Activated T-helper 1 cell treated with anti-CD3 and anti-CD28 coated beads, Interleukin-12 subunit alpha, Interleukin-12 subunit beta, Interleukin-2, Interleukin-4 antibody, amounts not matched to agents 30 ng/mL and 10 ng/mL and 1 ng/mL, durations not matched to agents 14 hours and 24 hours and 36 hours (primary cell): Measurements from ENCODE around the gene PROP1. TPM values are rescaled to one million over a fixed set of nuclear protein-coding genes. Genes with fewer than 3 reads are reported as not detected.
"Not testable (repeated sequence)": the region's sequence is repeated elsewhere in the genome, so short reads cannot be mapped to it uniquely, and the experiment has no call there.

Experiments
- DNase-seq: peaks from one replicate; pipeline ENCODE4 v3.0.0; 2021; ENCODE audit warnings: low spot score
- H3K27ac Mint-ChIP-seq: one replicate; pipeline ENCODE4 v1.8.0; 2021; ENCODE audit warnings: mild to moderate bottlenecking, mixed read lengths
- H3K27me3 Mint-ChIP-seq: one replicate; pipeline ENCODE4 v1.8.0; 2022; ENCODE audit warnings: mild to moderate bottlenecking, moderate library complexity, mixed read lengths; ENCODE audit not compliant: insufficient read depth
- H3K36me3 Mint-ChIP-seq: one replicate; pipeline ENCODE4 v1.8.0; 2021; ENCODE audit warnings: low read depth, mixed read lengths
- H3K4me1 Mint-ChIP-seq: one replicate; pipeline ENCODE4 v1.8.0; 2021; ENCODE audit warnings: low read depth, mixed read lengths
- H3K4me3 Mint-ChIP-seq: one replicate; pipeline ENCODE4 v1.8.0; 2021; ENCODE audit warnings: mild to moderate bottlenecking, moderate library complexity, mixed read lengths
- H3K9me3 Mint-ChIP-seq: one replicate; pipeline ENCODE4 v1.8.0; 2021; ENCODE audit warnings: mixed read lengths
- intact Hi-C: fragments of 100-400 bp; cut with micrococcal nuclease; formaldehyde crosslinking; loops from one replicate; pipeline ENCODE4 v1.15.1; 2024
- total RNA-seq: library from RNA; stranded (reverse); gene quantifications from 2 replicates; pipeline ENCODE4 v1.2.3, GENCODE V29; 2022

Gene PROP1
- total RNA-seq, 1 donor from 2014 or later, result not detected

- Mint-ChIP-seq H3K4me3 (no peak overlapping the region), H3K9me3 (no peaks in the 10 kb centered on the region), H3K27me3 (peaks cover 16% of the 10 kb centered on the region), H3K36me3 (no peaks in the 10 kb centered on the region), H3K4me1 (no peaks in the 10 kb centered on the region), H3K27ac (no peak overlapping the region)
- intact Hi-C loops, result no loop called here
- no peak for DNase-seq
Observed at GRCh38 chr5:177972613-177973012, 23.4 kb downstream of the PROP1 start.

DNA sequence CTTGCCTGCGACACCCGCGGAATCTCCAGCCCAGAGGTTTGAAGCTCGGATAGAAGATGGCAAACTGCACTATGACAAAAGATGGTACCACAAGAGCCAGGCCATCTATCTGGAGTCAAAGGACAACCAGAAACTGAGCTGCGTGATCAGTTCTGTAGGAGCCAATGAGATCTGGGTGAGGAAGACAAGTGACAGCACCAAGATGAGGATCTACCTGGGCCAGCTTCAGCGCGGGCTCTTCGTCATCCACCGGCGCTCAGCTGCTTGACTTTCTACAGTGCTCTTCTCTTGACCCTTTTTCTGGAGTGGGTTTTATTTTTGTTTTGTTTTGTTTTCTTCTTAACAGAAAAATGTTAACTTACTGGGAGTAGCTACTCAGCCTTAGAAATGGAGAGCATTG lies 24.0 kb downstream of the PROP1 start:
- H3K4me1 Mint-ChIP-seq, H3K4me3 Mint-ChIP-seq, intact Hi-C loops, H3K36me3 Mint-ChIP-seq, H3K9me3 Mint-ChIP-seq, DNase-seq, H3K27ac Mint-ChIP-seq: not testable (repeated sequence)
- peaks cover 16% of the 10 kb centered on the region for H3K27me3 Mint-ChIP-seq

- H3K9me3 Mint-ChIP-seq, result no peaks in the 10 kb centered on the region
- H3K27ac Mint-ChIP-seq, result no peak overlapping the region
- no peak overlapping the region for H3K4me3 Mint-ChIP-seq
- no peak for DNase-seq
- no peaks in the 10 kb centered on the region for H3K36me3 Mint-ChIP-seq
- intact Hi-C loops, result no loop called here
- peaks cover 5% of the 10 kb centered on the region for H3K4me1 Mint-ChIP-seq
- H3K27me3 Mint-ChIP-seq, result peaks cover 13% of the 10 kb centered on the region
Observed at GRCh38 chr5:177968661-177969211, 27.3 kb downstream of the PROP1 start.

GRCh38 chr5:177967221-177967887 lies 28.7 kb downstream of the PROP1 start:
- Mint-ChIP-seq H3K4me3 (no peak overlapping the region), H3K4me1 (peaks cover 5% of the 10 kb centered on the region), H3K36me3 (no peaks in the 10 kb centered on the region), H3K9me3 (no peaks in the 10 kb centered on the region), H3K27me3 (peaks cover 10% of the 10 kb centered on the region), H3K27ac (no peak overlapping the region)
- no peak for DNase-seq
- intact Hi-C loops, result no loop called here

GRCh38 chr5:177966839-177967166 lies 29.2 kb downstream of the PROP1 start:
- Mint-ChIP-seq H3K27me3 (peaks cover 8% of the 10 kb centered on the region), H3K9me3 (no peaks in the 10 kb centered on the region), H3K4me3 (no peak overlapping the region), H3K4me1 (peaks cover 5% of the 10 kb centered on the region), H3K27ac (no peak overlapping the region), H3K36me3 (no peaks in the 10 kb centered on the region)
- intact Hi-C loops, result no loop called here
- DNase-seq, result no peak

- intact Hi-C loops, result no loop called here
- H3K27me3 Mint-ChIP-seq, result peaks cover 3% of the 10 kb centered on the region
- peaks cover 5% of the 10 kb centered on the region for H3K4me1 Mint-ChIP-seq
- H3K9me3 Mint-ChIP-seq, result no peaks in the 10 kb centered on the region
- no peak overlapping the region for H3K4me3 Mint-ChIP-seq
- no peak overlapping the region for H3K27ac Mint-ChIP-seq
- DNase-seq, result no peak
- H3K36me3 Mint-ChIP-seq, result no peaks in the 10 kb centered on the region
Observed at GRCh38 chr5:177966009-177966838, 29.8 kb downstream of the PROP1 start.

- H3K27ac Mint-ChIP-seq, result no peak overlapping the region
- intact Hi-C loops, result no loop called here
- H3K9me3 Mint-ChIP-seq, result no peaks in the 10 kb centered on the region
- peaks cover 5% of the 10 kb centered on the region for H3K4me1 Mint-ChIP-seq
- no peak for DNase-seq
- H3K4me3 Mint-ChIP-seq, result no peak overlapping the region
- H3K36me3 Mint-ChIP-seq, result no peaks in the 10 kb centered on the region
- H3K27me3 Mint-ChIP-seq, result no peaks in the 10 kb centered on the region
Observed at GRCh38 chr5:177964471-177964870, 31.6 kb downstream of the PROP1 start.

- no peak for DNase-seq
- Mint-ChIP-seq H3K36me3 (no peaks in the 10 kb centered on the region), H3K27ac (no peak overlapping the region), H3K4me1 (peaks cover 5% of the 10 kb centered on the region), H3K27me3 (no peaks in the 10 kb centered on the region), H3K4me3 (no peak overlapping the region), H3K9me3 (no peaks in the 10 kb centered on the region)
- intact Hi-C loops, result no loop called here
Observed at GRCh38 chr5:177963966-177964365, 32.1 kb downstream of the PROP1 start.

DNA sequence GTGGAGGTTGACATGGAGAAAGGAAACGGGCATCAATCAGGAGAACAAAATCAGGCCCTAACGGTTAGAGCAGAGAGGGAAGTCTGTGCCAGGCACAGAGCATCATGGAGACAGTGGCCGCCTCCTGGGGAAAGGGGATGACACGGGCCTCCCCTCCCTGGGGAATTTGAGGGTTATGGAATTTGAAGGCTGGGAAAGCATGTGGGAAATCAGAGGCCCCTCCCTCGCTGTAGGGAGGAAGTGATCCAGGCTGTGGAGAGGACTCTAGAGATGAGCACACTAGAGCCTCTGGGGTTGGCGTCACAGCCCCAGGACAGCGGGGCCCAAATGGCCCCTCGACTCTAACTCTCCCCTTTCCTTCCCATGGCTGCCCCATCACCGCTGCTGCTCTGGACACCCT lies 36.7 kb downstream of the PROP1 start:
- Mint-ChIP-seq H3K27me3 (no peaks in the 10 kb centered on the region), H3K4me3 (no peak overlapping the region), H3K36me3 (peaks cover 1% of the 10 kb centered on the region), H3K4me1 (no peaks in the 10 kb centered on the region), H3K27ac (no peak overlapping the region), H3K9me3 (no peaks in the 10 kb centered on the region)
- DNase-seq, result no peak
- intact Hi-C loops, result no loop called here

DNA sequence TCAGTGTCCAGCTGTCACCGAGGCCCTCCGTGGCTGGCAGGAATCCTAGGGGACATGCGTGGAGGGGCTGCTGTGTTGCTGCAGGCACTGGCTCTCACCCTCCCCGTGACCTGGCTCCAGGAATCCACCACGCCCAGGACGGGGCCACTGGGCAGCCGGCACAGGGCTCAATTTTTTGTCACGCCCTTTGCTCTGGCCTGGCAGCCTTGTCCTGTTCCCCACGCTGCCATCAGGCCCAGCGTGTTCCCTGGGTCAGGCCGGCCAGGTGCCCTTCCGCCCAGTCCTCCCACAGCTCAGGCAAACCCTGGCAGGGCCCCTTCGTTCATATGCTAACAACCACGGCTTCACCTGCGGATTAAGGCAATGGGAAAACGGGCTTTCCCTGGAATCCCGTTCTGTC lies 37.3 kb downstream of the PROP1 start:
- intact Hi-C loops, result no loop called here
- Mint-ChIP-seq H3K9me3 (no peaks in the 10 kb centered on the region), H3K27ac (no peak overlapping the region), H3K27me3 (no peaks in the 10 kb centered on the region), H3K4me3 (no peak overlapping the region), H3K4me1 (no peaks in the 10 kb centered on the region), H3K36me3 (peaks cover 1% of the 10 kb centered on the region)
- DNase-seq, result no peak

DNA sequence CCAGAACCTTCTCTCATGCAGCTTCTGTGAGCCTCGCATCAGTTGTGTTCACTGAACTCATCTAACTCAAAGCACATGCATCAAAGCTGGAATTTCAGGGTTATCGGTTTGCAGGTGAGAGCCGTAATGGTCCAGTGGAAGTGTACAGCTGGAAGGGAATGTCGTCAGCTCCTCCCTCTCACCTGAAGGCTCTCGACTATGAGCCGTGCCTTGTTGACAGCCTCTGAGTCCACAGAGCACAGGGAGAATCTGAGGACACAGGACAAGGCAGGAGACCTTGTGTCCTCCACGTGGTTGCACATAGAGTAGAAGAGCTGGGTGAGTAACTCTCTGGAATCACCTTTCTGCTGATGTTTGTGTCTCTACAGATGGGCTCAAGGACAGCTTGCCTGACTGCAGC lies 38.8 kb downstream of the PROP1 start:
- Mint-ChIP-seq H3K27ac (no peak overlapping the region), H3K27me3 (no peaks in the 10 kb centered on the region), H3K9me3 (no peaks in the 10 kb centered on the region), H3K4me1 (no peaks in the 10 kb centered on the region), H3K36me3 (peaks cover 1% of the 10 kb centered on the region), H3K4me3 (no peak overlapping the region)
- intact Hi-C loops, result no loop called here
- no peak for DNase-seq

DNA sequence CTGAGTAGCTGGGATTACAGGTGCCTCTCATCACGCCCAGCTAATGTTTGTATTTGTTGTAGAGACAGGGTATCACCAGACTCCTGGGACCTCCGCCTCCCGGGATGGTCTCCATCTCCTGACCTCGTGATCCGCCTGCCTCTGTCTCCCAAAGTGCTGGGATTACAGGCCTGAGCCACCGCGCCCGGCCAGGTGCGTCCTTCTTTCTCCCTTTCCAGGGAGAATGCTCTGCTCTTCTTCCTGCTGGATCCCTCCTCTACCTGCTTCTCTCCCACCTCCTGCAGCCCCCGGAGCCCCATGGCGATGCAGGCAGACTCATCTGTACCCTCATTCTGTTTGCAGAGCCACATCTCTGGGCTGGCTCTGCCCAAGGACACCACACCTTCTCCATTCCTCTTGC lies 42.9 kb downstream of the PROP1 start:
- H3K36me3 Mint-ChIP-seq, intact Hi-C loops, H3K4me3 Mint-ChIP-seq, H3K27me3 Mint-ChIP-seq, H3K27ac Mint-ChIP-seq, H3K9me3 Mint-ChIP-seq, H3K4me1 Mint-ChIP-seq, DNase-seq: not testable (repeated sequence)

GRCh38 chr5:177949656-177950055 lies 46.4 kb downstream of the PROP1 start:
- H3K27ac Mint-ChIP-seq, DNase-seq, H3K4me3 Mint-ChIP-seq, H3K27me3 Mint-ChIP-seq, H3K36me3 Mint-ChIP-seq, H3K9me3 Mint-ChIP-seq, intact Hi-C loops, H3K4me1 Mint-ChIP-seq: not testable (repeated sequence)
